Activated CD8-positive, alpha-beta memory T cell treated with anti-CD3 and anti-CD28 coated beads, Interleukin-2, amount 50 U/mL, for 24 hours (primary cell): ENCODE data around the gene AP3S1.
"Not testable (repeated sequence)": the region's sequence is repeated elsewhere in the genome, so short reads cannot be mapped to it uniquely, and the experiment has no call there.

Experiments
- DNase-seq: peaks from one replicate; pipeline ENCODE4 v3.0.0-alpha.2; 2020; ENCODE audit errors: extremely low read depth

AP3S1 gene

DNA sequence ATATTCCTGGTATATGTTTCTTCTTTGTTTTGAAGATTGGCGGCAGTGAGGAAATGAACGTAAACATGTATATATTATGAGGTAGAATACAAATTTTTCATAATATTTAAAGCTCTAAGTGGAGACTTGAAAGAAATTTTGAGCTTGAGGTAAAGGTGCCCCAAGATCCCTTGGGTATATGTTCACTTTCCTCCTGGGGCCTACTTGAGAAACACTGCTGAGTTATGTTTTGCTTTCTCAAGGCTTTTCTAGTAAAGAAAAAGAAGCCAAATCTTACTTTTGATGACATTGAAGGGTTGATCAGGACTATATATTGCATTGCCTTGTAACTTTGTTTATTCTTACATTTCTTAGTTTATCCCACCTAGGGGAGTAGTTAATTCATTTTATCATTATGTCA is 30.7 kb downstream of the AP3S1 start:
- no peak for DNase-seq

DNA sequence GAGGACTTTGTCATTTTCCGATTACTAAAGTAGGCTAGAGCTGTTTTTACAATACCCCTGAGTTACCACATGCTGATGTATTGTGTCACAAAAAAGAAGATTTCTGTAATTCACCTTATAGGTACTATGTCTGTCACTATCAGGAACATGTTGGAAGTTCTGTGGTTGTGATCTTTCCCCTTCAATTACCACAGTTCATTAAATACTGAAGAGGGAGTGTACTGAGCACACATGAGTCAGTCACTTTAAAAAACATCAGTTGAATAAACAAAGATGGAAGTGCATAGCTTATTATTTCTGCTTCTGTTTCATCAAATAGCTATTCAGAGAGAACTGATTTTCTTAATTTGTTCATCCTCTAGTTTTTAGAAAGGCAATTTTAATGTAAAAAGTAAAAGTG is 31.7 kb downstream of the AP3S1 start:
- DNase-seq, result no peak

DNA sequence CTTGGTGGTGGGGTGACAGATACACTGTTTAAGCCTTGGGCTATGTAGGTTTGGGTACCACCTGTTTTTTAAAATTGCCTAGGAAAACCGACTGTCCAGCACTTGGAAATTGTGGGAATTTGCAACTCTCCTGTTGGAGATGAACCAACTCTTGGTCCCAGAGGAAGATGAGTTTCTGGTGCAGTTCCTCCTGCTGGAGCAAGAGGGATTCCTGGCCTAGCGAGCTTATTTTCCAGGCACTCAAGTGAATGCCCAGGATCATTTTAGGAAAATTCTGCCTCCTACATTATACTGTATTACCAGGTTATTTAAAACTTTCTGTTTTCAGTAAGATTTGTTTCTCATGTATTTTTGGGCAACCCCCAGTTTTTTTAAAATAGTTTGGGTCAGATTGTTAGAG is 33.7 kb downstream of the AP3S1 start:
- no peak for DNase-seq

DNA sequence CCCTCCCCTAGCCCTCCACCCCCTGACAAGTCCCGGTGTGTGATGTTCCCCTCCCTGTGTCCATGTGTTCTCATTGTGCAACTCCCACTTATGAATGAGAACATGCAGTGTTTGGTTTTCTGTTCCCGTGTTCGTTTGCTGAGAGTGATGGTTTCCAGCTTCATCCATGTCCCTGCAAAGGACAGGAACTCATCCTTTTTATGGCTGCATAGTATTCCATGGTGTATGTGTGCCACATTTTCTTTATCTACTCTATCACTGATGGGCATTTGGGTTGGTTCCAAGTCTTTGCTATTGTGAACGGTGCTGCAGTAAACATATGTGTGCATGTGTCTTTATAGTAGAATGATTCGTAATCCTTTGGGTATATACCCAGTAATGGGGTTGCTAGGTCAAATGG is 35.6 kb downstream of the AP3S1 start:
- DNase-seq, result not testable (repeated sequence)

DNA sequence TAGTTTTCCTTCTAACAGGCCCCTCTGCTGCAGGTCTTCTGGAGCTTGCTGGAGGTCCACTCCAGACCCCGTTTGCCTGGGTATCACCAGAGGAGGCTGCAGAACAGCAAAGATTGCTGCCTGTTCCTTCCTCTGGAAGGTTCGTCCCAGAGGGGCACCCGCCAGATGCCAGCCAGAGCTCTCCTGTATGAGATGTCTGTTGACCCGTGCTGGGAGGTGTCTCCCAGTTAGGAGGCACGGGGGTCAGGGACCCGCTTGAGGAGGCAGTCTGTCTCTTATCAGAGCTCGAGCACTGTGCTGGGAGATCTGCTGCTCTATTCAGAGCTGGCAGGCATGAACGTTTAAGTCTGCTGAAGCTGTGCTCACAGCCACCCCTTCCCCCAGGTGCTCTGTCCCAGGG is 40.7 kb downstream of the AP3S1 start:
- DNase-seq, result not testable (repeated sequence)

DNA sequence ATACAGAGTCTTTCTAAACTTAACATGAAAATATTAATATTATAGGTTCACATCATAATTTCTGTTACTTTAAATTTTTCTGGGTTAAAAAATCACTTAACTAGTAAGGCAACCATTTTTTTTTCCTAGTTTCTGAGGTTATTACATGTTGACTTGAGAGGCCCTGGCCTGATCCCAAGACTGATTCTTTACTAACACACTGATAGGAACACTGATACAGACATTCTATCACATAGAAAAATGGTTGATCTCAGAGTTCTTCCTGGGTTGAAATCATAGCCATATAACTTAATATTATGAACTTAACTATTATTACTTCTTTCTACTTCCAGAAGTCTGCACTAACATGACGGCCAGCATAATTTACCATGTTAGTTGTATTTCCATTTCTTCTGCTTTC is 43.0 kb downstream of the AP3S1 start:
- no peak for DNase-seq

DNA sequence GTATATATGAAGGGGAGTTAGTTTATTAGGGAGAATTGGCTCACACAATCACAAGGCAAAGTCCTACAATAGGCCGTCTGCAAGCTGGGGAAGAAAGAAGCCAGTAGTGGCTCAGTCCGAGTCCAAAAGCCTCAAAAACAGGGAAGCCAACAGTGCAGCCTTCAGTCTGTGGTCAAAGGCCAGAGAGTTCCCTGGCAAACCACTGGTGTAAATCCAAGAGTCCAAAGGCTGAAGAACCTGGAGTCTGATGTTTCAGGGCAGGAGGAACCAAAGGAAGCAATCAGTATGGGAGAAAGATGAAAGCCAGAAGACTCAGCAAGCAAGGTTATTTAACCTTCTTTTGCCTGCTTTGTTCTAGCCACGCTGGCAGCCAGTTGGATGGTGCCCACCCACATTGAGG is 43.5 kb downstream of the AP3S1 start:
- not testable (repeated sequence) for DNase-seq

DNA sequence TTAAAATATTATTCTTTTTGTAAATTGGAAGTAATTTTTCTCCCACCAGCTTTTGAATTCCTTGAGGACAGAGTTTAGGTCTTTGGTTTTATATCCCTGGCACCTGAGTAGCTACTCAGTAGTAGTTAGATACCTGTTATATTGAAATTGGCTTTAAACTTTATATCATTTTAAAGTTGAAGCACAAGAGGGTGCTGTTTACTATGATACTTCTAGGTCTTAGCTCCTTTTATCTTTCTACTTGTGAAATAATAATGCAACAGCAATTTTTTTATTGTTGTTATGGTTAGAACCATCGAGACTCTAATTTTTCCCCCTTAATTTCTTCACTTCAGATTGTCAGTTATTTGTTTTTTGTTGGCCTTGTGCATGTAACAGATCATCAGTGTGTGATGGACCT is 46.3 kb downstream of the AP3S1 start:
- DNase-seq, result no peak

DNA sequence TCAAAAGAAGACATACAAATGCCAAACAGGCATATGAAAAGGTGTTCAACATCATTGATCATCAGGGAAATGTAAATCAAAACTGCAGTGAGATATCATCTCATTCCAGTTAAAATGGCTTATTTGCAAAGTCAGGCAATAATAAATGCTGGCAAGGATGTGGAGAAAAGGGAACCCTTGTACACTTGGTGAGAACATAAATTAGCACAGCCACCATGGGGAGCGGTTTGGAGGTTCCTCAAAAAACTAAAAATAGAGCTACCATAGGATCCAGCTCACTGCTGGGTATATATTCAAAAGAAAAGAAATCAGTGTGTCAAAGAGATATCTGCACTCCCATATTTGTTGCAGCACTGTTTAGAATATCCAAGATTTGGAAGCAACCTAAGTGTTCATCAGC is 50.3 kb downstream of the AP3S1 start:
- no peak for DNase-seq

DNA sequence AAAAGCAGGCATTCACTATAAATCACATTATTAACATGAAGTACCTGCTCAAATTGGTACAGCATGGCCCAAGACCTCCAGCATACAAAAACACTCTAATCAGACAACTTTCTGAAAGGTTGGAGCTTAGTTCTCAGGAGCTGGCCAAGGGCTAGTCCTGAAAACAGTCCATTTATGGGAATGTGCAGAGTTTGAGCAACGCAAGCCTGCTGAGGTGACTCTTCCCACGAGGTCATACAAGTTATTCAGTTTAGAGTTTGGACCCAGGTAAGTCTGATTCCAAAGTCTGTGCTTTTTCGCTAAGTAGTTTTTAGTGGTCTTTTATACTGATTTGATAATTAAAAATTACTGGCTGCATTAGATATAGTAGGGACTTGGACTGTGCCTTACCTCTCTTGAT is 52.6 kb downstream of the AP3S1 start:
- no peak for DNase-seq

DNA sequence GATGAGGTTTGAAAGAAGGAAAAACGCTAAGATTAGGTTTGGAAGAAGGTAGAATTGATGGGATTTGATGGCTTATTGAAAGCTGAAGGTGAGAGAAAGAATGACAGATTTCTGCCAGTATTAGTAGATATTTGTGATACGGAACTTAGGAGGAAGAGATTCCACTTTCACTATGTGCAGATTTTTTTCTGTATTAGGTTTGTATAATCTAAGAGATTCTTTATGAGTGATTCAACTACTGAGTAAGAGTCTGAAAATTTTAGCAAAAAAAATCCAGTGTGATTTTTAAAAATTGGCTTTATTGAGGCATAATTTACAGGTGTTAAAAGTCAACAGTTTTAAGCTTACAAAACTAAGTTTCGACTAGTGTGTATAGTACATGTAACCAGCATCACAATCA is 54.1 kb downstream of the AP3S1 start:
- DNase-seq, result no peak

DNA sequence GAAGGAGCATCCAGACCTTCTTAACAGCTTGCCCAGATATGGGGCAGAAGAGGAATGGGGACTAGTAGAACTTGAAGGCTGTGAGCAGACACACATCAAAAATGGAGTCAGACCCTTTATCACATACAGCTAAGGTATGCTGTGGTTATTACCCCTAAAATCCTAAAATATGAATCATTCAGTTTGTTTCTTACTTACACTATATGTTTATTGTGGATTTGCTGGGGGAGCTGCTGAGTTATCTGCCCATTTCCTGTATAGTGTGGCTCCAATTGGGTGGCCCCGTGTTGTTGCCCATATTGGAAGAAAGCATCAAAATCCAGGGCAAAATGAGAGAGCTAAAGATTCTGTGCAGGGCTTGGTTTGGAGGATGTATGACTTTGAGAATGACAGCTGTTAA is 56.9 kb downstream of the AP3S1 start:
- DNase-seq, result no peak

DNA sequence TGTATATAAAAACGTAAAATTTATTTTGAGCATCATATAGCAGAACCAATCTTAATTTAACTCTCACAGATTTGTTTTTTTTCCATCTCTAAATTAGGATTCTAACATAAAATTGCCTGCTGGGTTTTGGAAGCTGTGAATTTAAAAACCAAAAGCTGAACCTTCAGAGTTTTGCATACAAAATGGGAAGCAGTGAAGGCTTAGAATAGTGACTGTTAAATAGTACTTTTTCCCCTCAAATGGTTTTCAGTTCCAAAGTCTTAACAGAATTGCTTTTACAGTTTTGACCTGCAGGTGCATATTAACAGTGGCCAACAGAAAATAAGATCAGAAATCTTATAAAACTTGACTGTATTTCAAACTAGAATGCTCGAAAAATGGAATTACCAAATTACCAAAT is 65.4 kb downstream of the AP3S1 start:
- no peak for DNase-seq

DNA sequence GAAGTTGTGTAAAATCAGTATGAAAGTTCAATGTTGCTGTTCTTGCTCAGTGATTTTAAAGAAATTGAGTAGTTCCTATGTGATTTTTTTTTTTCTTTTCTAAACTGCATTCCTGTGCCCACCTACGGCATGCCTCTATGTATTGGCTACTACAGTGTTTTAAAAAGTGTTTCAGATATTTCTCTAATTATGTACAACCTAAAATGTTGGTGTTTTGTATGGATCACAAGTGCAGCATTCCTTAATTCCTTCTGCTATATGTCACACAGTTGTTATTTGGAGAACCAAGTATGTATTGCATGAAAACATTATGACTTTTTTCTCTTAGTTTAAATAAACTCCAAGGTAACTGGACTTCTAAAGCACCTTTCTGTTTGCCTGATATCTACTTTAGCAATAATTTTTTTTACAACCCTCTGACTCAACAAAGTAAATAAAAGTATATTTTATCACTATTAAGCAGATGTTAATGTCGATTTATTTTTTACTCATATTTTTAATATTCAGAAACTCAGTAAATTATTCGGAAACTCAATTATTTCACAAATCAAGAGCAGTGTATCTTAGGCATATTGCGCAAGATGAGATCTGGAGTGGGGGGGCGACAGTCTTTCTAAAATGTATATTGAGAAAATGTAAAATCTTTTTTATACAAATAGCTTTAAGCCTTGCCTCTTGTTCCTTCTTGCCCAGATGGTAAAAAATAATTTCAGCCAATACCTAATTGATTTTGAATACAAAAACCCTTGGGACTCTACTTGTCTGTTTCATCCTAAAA is 72.1 kb downstream of the AP3S1 start:
- DNase-seq, result not testable (repeated sequence)

DNA sequence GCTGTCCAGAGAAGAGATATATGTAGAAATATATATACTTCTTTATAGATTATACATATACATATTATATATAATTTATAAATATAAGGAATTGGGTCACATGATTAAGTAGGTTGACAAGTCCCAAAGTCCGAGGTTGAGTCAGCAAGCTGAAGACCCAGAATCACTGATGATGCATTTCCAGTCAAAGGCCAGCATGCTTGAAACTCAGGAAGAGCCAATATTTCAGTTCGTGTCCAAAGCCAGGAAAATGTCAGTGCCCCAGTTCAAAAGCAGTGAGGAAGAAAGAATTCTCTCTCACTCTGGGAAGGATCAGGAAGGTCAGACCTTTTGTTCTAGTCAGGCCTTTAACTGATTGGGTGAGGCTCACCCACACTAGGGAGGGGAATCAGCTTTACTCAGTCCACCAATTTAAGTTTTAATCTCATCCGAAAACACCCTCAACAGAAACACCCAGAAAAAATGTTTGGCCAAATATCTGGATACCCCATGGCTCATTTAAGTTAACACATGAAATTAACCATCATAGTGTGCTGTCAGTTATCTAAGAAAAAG is 78.5 kb downstream of the AP3S1 start:
- no peak for DNase-seq

DNA sequence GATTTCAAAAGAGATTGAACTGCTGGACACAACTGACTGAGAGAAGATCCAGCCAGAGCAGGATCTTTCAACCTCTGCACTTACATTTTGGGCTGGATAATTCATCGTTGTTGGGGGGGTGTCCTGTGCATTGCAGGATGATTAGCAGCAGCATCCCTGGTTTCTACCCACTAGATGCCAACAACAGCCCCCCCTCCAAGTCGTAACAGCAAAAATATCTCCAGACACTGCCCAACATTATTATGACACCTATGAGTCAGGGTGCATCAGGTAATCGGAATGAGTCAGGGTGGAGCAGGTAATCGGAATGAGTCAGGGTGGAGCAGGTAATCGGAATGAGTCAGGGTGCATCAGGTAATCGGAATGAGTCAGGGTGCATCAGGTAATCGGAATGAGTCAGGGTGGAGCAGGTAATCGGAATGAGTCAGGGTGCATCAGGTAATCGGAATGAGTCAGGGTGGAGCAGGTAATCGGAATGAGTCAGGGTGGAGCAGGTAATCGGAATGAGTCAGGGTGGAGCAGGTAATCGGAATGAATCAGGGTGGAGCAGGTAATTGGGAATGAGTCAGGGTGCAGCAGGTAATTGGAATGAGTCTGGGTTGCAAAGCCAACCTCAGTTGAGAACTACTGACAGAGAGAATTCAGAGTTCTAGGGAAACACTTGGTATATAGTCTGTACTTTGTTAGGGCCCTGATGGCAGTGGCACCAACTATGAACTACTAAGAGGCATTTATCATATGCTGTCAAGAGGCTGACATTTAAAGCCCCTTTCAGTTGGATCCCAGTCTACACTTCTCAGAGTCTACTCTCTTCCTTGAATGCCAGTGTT is 87.1 kb downstream of the AP3S1 start:
- not testable (repeated sequence) for DNase-seq

DNA sequence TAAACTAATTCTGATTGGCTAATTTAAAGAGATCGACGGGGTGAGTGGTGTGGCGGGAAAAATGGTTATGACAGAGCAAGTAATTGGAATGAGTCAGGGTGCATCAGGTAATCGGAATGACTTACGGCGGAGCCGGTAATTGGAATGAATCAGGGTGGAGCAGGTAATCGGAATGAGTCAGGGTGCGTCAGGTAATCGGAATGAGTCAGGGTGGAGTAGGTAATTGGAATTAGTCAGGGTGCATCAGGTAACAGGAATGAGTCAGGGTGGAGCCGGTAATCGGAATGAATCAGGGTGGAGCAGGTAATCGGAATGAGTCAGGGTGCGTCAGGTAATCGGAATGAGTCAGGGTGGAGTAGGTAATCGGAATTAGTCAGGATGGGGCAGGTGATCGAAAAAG is 88.4 kb downstream of the AP3S1 start:
- DNase-seq, result not testable (repeated sequence)

DNA sequence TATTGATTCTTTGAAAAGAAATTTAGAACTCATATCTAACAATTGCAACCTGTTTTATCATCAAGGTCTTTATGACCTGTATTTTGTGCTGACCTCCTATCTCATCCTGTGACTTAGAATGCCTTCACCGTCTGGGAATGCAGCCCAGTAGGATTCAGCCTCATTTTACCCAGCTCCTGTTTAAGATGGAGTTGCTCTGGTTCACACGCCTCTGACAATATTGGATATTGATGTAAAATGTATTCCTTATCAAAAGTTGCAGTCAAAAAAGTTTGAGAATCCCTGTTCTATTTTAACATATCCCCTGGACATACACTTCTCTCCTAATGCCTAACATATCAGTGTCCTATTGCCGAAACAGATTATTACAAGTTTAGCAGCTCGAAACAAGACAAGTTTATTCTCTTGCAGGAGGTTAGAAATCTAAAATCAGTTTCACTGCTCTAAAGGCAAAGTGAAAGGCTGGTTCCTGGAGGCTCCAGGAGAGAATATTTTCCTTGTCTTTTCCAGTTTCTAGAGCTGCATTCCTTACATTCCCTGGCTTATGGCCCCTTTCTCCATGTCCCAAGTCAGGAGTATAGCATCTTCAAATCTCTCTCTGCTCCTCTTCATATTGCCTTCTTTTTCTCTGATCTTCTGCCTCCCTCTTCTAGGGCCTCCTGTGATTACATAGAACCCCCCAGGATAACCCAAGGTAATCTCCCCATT is 89.0 kb downstream of the AP3S1 start:
- DNase-seq, result no peak

DNA sequence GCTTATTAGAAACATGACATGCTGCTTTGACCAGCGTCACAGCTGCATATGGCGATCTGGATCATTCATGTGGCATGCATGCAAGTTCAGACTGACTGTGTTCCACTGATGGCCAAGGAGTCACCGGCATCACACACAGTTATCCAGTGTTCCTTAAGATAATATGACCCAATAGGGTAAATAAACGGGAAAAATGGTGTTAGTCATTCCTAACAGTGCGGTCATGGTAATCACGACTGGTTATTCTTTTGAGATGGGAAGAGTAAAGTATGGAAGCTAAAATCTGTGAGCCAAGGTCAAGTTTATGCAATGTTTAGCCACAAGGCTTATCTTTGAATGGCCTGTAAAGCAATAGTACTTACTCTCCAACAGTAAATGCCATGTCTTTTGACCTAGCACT is 91.3 kb downstream of the AP3S1 start:
- DNase-seq, result no peak

DNA sequence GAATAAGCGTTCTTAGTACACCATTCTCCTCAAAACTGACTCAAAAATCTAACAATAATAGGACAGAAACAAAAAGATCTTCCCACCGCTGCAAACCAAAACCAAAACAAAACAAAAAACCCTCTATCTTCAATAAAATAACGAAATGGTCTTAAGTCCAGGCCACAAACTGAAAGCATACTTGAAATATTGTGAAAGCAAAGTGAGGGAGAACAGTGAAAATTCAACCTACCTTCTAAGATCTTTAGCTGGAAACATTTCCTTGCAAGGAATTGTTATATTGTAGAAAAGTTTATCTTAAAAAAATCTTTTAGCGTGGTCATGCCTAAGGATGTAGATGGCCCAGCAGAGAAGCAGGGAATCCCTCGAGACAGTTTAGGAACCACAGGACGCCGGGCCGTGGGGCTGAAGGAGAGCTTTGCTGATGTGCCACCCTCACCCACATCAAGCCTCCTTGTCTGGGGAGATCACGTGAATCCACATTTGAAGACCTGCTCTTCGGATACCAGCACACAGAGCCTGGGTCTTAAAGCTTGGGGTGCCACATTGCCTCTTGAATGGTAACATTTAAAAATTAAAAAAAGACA is 92.7 kb downstream of the AP3S1 start:
- DNase-seq, result no peak

DNA sequence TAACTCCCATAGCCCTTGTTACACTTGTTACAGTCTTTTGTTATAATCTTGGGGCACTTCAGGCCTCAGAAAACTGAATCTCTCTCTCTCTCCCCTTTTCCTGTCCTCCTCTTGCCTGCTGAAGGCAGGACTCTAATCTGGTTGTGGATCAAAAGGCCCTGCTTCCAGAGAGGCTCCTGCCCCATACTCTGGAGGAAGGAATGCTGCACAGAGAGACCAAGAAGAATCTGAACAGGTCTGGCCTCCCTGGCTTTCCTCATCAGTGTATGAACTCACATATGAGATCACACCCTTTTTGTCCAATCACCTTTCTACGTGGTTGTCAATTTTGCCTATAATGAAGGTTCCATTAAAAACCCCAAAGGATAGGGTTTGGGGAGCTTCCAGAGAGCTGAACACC is 94.3 kb downstream of the AP3S1 start:
- no peak for DNase-seq

DNA sequence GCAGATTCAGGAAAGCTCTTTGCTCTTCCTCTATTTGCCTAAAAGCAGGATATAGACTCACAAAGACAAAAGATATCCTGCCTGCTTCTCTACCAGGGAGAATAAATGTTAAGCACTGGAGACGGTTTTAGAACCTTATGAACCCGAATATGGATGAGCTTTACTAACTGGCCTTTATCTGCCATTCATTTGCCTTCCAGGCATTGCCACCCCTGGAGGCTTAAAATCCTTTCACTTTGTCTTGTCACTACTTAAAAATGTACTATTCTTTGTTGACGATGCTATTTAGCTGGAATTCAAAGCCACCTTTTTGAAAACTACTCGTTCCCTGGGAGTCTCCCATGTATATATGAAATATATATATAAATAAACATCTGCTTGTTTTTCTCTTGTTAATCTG is 97.3 kb downstream of the AP3S1 start:
- DNase-seq, result no peak
